Kidney epithelial cell (primary cell): ENCODE measurements around the gene P3H3. TPM values are rescaled to one million over a fixed set of nuclear protein-coding genes. Genes with fewer than 3 reads are reported as not detected.
A peak's percentile ranks its signal among the peaks of the same experiment; 100 is the strongest.

Source experiments
- DNase-seq: peaks from one replicate; pipeline ENCODE4 v3.0.0-alpha.2; 2010; ENCODE audit warnings: low read depth
- H3K27me3 ChIP-seq: 2 replicates; pipeline ENCODE4 v1.6.0; 2011; ENCODE audit warnings: low read length; ENCODE audit not compliant: control insufficient read depth, insufficient read depth
- H3K36me3 ChIP-seq: 2 replicates; pipeline ENCODE4 v1.5.1; 2011; ENCODE audit warnings: low read length; ENCODE audit not compliant: control insufficient read depth, insufficient read depth
- H3K4me3 ChIP-seq: 2 replicates; pipeline ENCODE4 v1.5.1; 2011; ENCODE audit warnings: low read depth, mild to moderate bottlenecking, control low read depth, low read length
- total RNA-seq: library from RNA; depleted of rRNA; stranded (reverse); fragments of >200 nt; gene quantifications from 2 replicates; pipeline ENCODE4 v1.2.3, GENCODE V29; 2015
- TF ChIP-seq, protein P1 (sequence below): IDR thresholded peaks from 2 replicates; pipeline ENCODE4 v1.5.1; 2011; ENCODE audit warnings: mild to moderate bottlenecking, moderate library complexity, low read length, control low read depth, inconsistent platforms; ENCODE audit not compliant: insufficient read depth, poor library complexity, severe bottlenecking

The P3H3 gene
- total RNA-seq, 1 donor from 2014 or later: 21.8 TPM

DNA sequence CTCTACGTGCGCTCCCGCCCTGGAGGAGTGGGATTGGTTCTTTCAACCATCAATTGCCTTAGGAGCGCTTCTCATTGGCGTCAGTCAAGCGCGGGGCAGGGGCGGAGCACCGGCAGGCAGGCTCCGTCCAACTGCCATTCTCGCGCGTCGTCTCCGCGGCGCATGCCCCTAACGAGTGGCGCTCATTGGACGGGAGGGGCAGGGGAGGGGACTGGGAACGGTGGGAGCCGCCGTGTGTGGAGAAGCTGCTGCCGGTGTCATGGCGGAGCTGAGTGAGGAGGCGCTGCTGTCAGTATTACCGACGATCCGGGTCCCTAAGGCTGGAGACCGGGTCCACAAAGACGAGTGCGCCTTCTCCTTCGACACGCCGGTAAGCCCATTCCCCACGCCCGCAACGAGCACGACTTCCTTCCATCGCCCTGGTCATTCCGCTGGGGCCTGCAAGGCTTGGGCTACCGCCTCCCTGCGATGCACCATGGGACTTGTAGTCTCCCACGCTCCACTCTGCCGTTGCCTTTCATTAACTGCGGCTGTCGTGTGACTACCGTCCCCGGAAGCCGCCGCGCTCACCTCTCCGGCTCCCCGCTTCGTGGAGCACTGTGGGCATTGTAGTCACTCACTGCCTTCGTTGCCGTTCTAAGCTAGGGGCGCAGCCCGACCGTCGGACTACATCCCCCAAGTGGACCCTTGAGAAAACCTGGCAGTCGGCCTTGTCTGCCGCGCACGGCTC is 23.9 kb downstream of the P3H3 start, which contains the start of gene USP5:
Gene USP5 (plus strand): TSS at position 230 of the 730 bp plus-strand sequence. CDS start 30 bp downstream, at position 260.
- TF ChIP-seq, protein P1, sequence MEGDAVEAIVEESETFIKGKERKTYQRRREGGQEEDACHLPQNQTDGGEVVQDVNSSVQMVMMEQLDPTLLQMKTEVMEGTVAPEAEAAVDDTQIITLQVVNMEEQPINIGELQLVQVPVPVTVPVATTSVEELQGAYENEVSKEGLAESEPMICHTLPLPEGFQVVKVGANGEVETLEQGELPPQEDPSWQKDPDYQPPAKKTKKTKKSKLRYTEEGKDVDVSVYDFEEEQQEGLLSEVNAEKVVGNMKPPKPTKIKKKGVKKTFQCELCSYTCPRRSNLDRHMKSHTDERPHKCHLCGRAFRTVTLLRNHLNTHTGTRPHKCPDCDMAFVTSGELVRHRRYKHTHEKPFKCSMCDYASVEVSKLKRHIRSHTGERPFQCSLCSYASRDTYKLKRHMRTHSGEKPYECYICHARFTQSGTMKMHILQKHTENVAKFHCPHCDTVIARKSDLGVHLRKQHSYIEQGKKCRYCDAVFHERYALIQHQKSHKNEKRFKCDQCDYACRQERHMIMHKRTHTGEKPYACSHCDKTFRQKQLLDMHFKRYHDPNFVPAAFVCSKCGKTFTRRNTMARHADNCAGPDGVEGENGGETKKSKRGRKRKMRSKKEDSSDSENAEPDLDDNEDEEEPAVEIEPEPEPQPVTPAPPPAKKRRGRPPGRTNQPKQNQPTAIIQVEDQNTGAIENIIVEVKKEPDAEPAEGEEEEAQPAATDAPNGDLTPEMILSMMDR: no peak
- peaks cover 3% of the 10 kb centered on the region for H3K36me3 ChIP-seq
- peak within 1 kb of the TSS; percentile 95 for H3K4me3 ChIP-seq
- peak; percentile 99 for DNase-seq
- H3K27me3 ChIP-seq: no peaks in the 10 kb centered on the region

DNA sequence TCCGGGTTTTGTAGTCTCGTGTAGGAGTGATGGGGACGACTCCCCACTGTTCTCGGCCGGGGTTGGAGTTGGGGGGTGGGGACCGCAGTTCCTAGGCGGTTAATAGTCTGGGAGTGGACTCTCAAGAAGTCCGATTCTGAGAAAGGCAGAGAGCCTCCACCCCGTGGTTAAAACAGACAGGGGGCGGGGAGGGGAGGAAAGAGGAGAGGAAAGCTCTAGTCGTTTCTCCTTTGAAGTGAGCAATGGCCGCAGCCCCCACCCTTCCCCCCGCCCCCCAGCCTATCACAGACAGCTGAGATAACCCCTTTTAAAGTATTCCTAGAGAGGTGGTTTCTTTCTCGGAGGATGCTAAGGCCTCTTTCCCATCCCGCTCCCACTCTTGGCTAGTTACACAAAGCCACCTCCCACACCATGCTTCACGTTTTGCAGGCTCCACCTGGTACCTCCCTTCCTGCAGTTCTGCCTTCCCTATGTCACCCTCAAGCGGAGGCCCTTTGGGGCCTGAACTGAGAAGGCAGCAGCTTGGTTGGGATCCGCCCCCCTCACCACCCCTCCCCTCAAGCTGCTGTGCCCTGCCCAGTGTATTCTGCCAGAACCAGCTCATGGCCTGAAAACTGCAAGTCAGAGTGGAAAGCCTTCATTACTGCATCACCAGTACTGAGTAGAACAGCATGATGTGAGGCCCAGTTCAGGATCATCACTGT is 24.6 kb downstream of the P3H3 start:
- H3K4me3 ChIP-seq: peak overlapping the region; percentile 95
- DNase-seq: no peak
- no peaks in the 10 kb centered on the region for H3K27me3 ChIP-seq
- peaks cover 1% of the 10 kb centered on the region for H3K36me3 ChIP-seq
- TF ChIP-seq, protein P1: no peak

DNA sequence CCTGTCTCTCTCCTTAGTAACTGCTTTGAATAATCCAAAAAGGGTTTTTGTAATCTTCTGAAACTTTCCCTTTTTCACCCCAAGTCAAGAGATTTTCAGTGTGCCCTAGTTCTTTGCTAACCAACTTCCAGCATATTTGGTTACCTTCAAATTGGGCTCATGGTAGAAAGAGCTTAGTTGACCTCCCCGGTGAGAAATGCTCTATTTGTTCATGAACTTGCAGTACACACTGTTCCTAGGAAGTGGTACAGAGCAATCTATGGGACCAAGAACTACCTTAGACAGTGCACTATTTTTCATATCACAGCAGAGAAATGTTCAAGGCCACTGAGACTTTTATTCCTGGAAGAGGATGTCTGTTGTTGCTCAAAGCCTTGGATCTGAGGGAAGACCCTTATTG is 25.4 kb downstream of the P3H3 start:
- Histone ChIP-seq H3K36me3 (peaks cover 3% of the 10 kb centered on the region), H3K27me3 (no peaks in the 10 kb centered on the region), H3K4me3 (no peak overlapping the region)
- TF ChIP-seq, protein P1: no peak
- no peak for DNase-seq

DNA sequence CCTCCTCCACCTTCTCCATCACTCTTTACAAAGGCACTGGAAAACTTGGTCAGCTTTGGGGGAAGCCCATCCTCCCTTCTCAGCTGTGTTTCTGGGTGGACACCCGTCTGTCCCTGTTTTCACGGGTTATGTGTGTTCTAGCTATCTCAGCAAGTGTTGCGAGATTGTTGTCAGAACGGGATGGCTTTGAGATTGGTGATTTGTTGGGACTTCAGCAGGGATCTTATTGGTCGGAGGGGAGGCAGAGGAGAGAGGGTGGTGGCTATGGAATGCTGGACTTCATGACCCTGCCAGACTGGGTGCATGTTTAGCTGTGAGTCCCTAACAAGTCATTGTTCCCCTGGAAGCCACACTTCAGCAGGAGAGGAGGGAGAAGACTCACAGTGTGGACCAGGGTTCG is 25.8 kb downstream of the P3H3 start:
- TF ChIP-seq, protein P1: no peak
- peaks cover 3% of the 10 kb centered on the region for H3K36me3 ChIP-seq
- DNase-seq: no peak
- no peak overlapping the region for H3K4me3 ChIP-seq
- no peaks in the 10 kb centered on the region for H3K27me3 ChIP-seq

DNA sequence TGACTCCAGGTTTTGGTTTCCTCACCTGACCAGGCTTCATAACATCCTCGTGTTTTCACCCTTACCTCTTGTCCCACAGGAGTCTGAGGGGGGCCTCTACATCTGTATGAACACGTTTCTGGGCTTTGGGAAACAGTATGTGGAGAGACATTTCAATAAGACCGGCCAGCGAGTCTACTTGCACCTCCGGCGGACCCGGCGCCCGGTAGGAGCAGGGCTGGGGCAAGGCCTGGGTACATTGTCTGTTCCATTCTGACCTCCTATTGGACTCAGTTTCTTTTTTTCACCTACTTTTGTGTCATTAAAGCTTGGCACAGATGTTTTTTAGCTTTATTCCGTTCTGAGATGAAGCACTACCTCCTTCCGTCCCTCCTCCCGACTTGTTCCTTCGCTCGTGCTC is 27.1 kb downstream of the P3H3 start:
- H3K36me3 ChIP-seq: peaks cover 4% of the 10 kb centered on the region
- H3K27me3 ChIP-seq: no peaks in the 10 kb centered on the region
- TF ChIP-seq, protein P1: no peak
- no peak overlapping the region for H3K4me3 ChIP-seq
- no peak for DNase-seq
